T-helper 2 cell treated with Interferon-gamma antibody and Interleukin-4, amounts not matched to agents 100 ng/mL and 5 ng/mL, for 36 hours (primary cell): Measurements from ENCODE around the gene GFM2. TPM values are rescaled to one million over a fixed set of nuclear protein-coding genes. Genes with fewer than 3 reads are reported as not detected.
"Not testable (repeated sequence)": the region's sequence is repeated elsewhere in the genome, so short reads cannot be mapped to it uniquely, and the experiment has no call there.

Experiments
- intact Hi-C: fragments of 100-400 bp; cut with micrococcal nuclease; formaldehyde crosslinking; loops from one replicate; pipeline ENCODE4 v1.15.1; 2023
- total RNA-seq: library from RNA; stranded (reverse); gene quantifications from 2 replicates; pipeline ENCODE4 v1.2.3, GENCODE V29; 2022

Gene GFM2
- 26.9 and 28.6 TPM in 2 replicates for total RNA-seq

DNA sequence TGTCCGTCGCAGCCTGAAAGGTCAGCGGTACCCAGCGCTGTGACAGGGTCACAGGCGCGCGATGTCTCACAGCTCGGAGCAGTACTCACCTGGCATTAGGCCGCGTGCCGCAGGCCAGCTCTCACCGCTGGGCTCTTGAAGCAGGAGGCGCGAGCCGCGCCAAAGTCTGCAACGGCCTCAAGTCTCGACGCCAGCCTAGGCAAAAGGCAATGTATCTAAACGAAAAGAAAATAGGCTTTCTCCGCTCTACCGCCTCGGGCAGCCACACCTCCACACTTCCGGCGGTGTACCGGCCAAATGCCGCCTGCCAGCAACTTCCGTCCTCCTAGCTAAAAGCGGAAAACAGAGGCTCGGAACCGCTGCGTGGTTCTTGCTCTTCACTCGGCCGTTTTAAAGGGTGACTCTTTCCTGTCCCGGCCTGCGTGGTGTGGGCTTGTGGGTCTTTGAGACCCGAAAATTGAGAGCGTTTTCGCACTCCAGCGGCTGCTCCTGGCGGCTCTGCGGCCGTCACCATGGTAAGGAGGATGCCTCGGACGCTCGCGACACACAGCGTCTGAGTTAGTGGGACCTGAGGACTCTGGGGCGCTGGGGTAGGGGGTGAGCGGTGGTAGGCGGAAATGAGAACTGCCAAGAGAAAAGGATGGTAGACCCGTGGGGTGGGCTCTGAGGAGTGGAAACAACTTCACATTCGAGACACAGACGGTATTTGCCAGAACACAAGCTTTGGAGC, at the start of gene GFM2, which contains the start of gene NSA2:
Gene GFM2 (minus strand): TSS at position 269 of the 730 bp plus-strand sequence. CDS start 3,375 bp downstream, outside the sequence.
Gene NSA2 (plus strand): TSS at position 401 of the 730 bp plus-strand sequence. CDS start 112 bp downstream, at position 513.
- intact Hi-C loops, result loop anchor here (1.0 to 10.0 kb wide), 10 partner anchors 82 to 1490 kb away; partner anchors contain the start of genes ANKRA2, BTF3, CERT1 and FAM169A

- intact Hi-C loops, result no loop called here
These were observed 44.0 kb upstream of the GFM2 start for GRCh38 chr5:74810915-74811314.

DNA sequence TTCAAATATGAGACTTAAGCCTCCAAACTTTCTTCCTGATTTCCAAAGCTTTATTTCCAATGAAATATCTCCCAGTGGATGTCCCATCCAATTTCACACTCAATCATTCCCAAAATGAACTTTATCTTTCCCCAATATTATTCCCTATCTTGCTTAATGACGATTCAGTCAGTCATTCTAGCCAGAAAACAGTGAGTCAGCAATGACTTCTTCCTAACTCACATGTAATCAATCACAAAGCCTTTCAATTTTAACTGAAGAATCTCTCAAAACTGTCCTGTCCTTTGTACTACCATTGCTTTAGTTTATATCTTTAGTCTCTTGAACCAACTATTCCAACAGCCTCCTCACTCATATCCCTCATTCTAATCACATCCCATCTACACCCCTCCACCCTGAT, 35.0 kb upstream of the GFM2 start:
- intact Hi-C loops, result no loop called here

DNA sequence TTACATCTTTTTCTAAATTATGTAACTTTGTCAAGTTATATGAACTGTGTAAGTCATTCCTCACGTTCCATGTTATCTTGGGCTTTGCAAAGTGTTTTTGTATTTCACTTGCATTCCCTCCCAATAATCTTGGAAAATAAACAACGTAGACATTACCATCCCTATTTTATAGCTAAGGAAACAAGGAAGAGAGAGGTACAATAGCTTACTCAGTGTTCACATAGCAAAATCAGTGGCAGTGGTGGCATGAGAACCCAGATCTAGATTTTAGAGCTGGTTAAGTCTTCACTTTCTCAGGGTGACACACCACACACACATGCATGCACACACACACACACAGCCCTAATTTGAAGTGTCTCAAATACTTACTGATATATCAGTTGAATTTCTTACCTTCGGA, 34.3 kb upstream of the GFM2 start:
- intact Hi-C loops, result no loop called here

- intact Hi-C loops, result no loop called here
These were observed 32.3 kb upstream of the GFM2 start for GRCh38 chr5:74798977-74799911.

- intact Hi-C loops, result not testable (repeated sequence)
These were observed 24.8 kb upstream of the GFM2 start for GRCh38 chr5:74791669-74792068.

DNA sequence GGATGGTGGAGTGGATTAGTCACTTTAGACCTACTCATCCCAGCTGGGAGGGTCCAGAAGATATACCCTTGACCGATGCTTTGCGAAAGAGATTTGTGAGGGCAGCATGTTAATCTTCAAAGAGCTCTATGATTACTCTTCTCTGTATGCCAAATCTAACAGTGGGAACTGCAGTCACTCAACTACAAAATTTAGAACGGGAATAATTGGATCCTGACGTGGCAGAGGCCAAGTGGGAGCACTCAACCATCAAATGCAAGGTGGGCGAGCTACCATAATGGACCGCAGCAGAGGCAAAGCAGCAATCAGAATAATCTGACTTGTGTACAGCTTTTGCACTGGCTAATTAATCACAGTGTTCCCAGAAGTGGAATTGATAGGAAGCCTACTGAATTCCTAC, 20.5 kb upstream of the GFM2 start:
- intact Hi-C loops, result no loop called here

- intact Hi-C loops, result no loop called here
These were observed 19.9 kb upstream of the GFM2 start for GRCh38 chr5:74786851-74787250.

DNA sequence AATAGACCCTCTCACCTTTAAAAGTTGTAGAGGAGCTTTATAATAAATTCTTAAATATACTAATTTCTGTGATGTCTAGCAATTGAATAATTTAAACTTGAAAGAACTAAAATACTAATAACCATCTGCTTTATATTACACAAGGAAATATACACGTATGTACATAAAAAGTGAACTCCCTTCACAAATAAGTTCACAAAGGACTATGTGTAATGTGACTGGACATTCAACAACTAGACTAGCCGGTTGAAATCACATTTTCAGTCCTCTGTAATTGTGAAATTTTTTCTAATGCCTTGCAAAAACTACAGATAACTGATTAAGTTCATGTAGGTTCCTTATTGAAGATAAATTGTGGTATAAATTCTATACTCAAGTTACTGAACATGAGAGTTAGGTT, 11.7 kb upstream of the GFM2 start:
- intact Hi-C loops, result no loop called here

DNA sequence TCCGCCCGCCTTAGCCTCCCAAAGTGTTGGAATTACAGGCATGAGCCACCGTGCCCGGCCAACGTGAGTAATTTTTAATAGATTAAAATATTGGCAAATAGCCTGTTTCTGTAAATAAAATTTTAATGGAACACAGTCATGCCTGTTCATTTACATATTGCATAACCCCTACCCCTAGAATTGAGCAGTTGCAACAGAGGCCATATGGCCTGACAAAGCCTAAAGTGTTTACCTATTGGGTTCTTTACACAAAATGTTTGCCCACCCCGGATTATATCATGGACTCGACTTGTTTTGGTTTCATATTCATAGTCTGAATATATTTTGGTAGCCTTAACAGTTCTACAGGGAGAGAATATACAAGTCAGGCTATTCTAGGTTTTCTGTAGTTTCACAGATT, 5.4 kb upstream of the GFM2 start:
- intact Hi-C loops, result no loop called here

- intact Hi-C loops, result loop anchor here (1.0 to 10.0 kb wide), 9 partner anchors 82 to 1490 kb away; partner anchors contain the start of genes ANKRA2, BTF3, CERT1 and FAM169A
These were observed 629 bp upstream of the GFM2 start for GRCh38 chr5:74767579-74767913.

DNA sequence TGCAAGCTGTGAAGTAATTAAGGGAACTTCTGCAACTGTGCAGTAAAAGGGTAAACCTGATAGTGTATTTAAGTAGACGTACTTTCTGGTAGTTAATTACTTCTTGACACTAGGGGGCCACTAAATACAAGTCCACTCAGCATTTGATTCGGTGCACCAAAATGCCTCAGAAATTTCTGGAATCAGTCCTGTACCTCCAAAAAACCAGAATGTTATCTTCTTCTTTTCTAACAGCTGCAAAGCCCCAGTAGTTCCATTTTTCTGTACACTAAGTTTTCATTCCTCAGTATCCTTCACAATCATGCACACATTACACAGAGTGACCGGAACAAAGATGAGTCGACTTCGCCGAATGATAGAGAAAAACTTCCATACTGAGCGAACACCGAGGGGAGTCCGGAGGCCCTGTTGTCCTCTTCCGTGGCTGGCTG, 484 bp downstream of the GFM2 start:
- intact Hi-C loops, result loop anchor here (1.0 to 10.0 kb wide), 8 partner anchors 101 to 1491 kb away; partner anchors contain the start of genes ANKRA2, BTF3, FAM169A and GCNT4

GRCh38 chr5:74765929-74766328, 988 bp downstream of the GFM2 start:
- intact Hi-C loops, result loop anchor here (1.0 to 10.0 kb wide), 8 partner anchors 101 to 1491 kb away; partner anchors contain the start of genes ANKRA2, BTF3, FAM169A and GCNT4

DNA sequence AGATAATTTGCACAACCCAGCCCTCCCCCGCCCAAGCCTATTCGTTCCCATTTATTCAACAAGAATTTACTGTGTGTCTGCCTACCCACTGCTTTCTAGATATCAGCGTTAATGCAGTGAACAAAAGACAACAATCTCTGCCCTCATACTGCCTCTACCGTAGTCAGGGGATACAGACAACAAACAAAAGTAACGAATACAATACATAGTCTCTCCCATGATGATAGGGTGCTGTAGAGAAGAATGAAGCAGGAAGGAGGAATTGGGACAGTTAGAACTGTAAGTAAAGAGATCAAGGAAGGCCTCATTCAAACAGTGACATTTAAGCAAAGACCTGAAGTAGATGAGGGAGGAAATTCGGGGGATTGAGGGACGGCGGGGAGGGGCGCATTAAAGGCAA, 1.7 kb downstream of the GFM2 start:
- intact Hi-C loops, result loop anchor here (5.0 to 10.0 kb wide), 6 partner anchors 102 to 1492 kb away; partner anchors contain the start of genes BTF3, FAM169A, GCNT4 and HMGCR

- intact Hi-C loops, result loop anchor here (10.0 kb wide), 1 partner anchor 951 kb away; the partner anchor contains the start of gene POC5
These were observed 3.4 kb downstream of the GFM2 start for GRCh38 chr5:74763504-74763903.

GRCh38 chr5:74762599-74762998, 4.3 kb downstream of the GFM2 start:
- intact Hi-C loops, result loop anchor here (10.0 kb wide), 1 partner anchor 952 kb away; the partner anchor contains the start of gene POC5

- intact Hi-C loops, result loop anchor here (10.0 kb wide), 1 partner anchor 954 kb away; the partner anchor contains the start of gene POC5
These were observed 5.7 kb downstream of the GFM2 start for GRCh38 chr5:74761241-74761640.

- intact Hi-C loops, result not testable (repeated sequence)
These were observed 18.2 kb downstream of the GFM2 start for GRCh38 chr5:74748742-74749141.

DNA sequence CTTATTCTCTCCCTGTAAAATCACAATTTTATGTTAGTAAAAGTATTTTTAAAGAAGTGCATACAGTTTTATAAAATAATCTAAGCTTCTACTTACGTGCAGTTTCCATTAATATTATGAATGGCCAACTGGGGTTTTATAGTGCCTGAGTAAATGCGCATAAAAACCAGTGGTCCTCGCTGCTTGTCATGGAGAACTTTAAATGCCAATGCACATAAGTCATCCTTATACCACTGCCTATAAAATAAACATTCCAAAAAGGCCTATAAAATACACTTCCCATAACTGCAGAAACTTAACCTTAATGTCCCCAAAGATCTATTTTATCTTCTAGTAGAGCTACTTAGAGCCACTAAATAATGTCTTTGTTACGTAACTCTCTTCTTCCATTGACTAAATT, 28.5 kb downstream of the GFM2 start:
- intact Hi-C loops, result no loop called here

DNA sequence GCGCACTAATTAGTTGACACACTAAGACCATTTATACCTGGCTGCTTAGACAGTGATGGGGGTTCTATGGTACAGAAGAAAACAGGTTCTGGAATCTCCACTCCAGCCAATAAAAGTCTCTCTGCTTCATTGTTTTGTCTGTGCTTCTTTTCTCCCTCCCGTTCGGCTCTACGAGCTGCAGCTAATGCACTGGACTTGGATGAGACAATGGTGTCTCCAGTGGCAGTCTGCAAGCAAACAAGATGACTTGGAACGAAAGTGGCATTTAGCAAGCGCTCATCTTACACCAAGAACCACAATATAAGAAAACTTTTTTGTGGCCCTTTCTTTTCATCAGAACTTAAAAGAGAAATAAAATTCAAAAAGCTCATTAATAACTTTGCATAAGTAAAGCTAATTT, 30.2 kb downstream of the GFM2 start:
- intact Hi-C loops, result no loop called here

GRCh38 chr5:74725331-74725730, 41.6 kb downstream of the GFM2 start:
- intact Hi-C loops, result no loop called here
